SJCRH30 (cell line): ENCODE results near the gene PAX8. TPM values are rescaled to one million over a fixed set of nuclear protein-coding genes. Genes with fewer than 3 reads are reported as not detected.
"Not testable (repeated sequence)": the region's sequence is repeated elsewhere in the genome, so short reads cannot be mapped to it uniquely, and the experiment has no call there.

ENCODE experiments used
- DNase-seq, 2 experiments: peaks; one replicate each; pipeline ENCODE4 v3.0.0-alpha.2; 2015 to 2020
- H3K27ac ChIP-seq: fragments of 250-450 bp; sonication (Bioruptor Pico); 2 replicates; pipeline ENCODE4 v1.5.1; 2020; ENCODE audit warnings: mild to moderate bottlenecking, moderate library complexity
- H3K27me3 ChIP-seq: fragments of 250-450 bp; sonication (Bioruptor Pico); 2 replicates; pipeline ENCODE4 v1.5.1; 2020; ENCODE audit warnings: mild to moderate bottlenecking, moderate library complexity
- H3K36me3 ChIP-seq: fragments of 250-450 bp; sonication (Bioruptor Pico); 2 replicates; pipeline ENCODE4 v1.5.1; 2020; ENCODE audit warnings: mild to moderate bottlenecking, moderate library complexity
- H3K4me1 ChIP-seq: fragments of 250-450 bp; sonication (Bioruptor Pico); 2 replicates; pipeline ENCODE4 v1.5.1; 2020; ENCODE audit warnings: mild to moderate bottlenecking, moderate library complexity
- H3K4me3 ChIP-seq: fragments of 250-450 bp; sonication (Bioruptor Pico); 2 replicates; pipeline ENCODE4 v1.5.1; 2020; ENCODE audit warnings: mild to moderate bottlenecking, moderate library complexity
- H3K9me3 ChIP-seq: fragments of 250-450 bp; sonication (Bioruptor Pico); replicated peaks from 2 replicates; pipeline ENCODE4 v1.5.1; 2020; ENCODE audit warnings: mild to moderate bottlenecking, moderate library complexity
- total RNA-seq: library from RNA; depleted of rRNA; stranded (reverse); fragments of >200 nt; shearing (Covaris generic); gene quantifications from 2 replicates; pipeline ENCODE4 v1.2.3, GENCODE V29; 2014

The PAX8 gene
- total RNA-seq, 1 experiment from 2014 or later: 1.3 TPM

GRCh38 chr2:113305146-113305545, 26.4 kb upstream of the PAX8 start:
- H3K36me3 ChIP-seq: no peaks in the 10 kb centered on the region
- no peaks in the 10 kb centered on the region for H3K9me3 ChIP-seq
- peaks cover 22% of the 10 kb centered on the region for H3K4me1 ChIP-seq
- H3K27ac ChIP-seq: no peak overlapping the region
- H3K27me3 ChIP-seq: no peaks in the 10 kb centered on the region
- H3K4me3 ChIP-seq: no peak overlapping the region
- no peak for DNase-seq

GRCh38 chr2:113304702-113305101, 26.0 kb upstream of the PAX8 start:
- Histone ChIP-seq H3K27me3 (no peaks in the 10 kb centered on the region), H3K9me3 (no peaks in the 10 kb centered on the region), H3K4me1 (peaks cover 19% of the 10 kb centered on the region), H3K36me3 (no peaks in the 10 kb centered on the region), H3K27ac (no peak overlapping the region), H3K4me3 (no peak overlapping the region)
- DNase-seq: no peak

DNA sequence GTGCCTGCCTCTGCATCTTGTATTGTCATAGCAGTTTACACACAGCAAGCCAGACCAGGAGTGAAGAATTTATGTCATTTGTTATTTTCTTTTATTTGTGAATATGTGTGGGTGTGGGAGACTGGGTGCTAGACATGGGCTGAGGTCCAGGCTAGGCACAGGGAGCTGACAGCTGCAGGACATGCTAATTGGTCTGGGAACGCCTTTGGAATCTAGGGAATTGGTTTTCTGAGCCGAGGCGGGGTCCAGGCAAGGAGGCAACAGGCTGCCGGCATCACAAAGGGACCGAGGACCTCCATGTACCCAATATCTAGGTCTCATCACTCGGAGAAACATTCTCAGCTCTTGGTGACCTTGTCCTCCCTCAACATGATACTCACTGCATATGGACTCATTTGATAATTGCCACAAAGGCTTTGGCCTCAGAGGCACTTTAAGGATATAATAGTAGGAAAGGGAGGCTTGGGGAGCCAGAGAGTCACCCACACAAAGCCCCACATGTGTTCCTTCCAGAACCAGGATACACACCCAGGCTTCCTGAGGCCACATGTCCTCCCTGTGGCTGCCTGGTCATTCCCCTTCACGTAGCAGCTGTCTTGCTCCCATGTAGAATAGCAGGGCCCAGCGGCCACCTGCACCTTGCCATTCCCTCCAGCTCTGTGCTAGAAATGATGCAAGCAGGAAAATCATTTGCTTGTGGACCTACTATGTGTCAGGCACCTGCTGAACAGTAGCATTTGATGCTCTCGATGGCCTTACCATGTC, 23.7 kb upstream of the PAX8 start:
- not testable (repeated sequence) for H3K9me3 ChIP-seq, H3K27me3 ChIP-seq, H3K4me1 ChIP-seq, H3K4me3 ChIP-seq, H3K36me3 ChIP-seq
- peak; percentile 38 to 44 for DNase-seq
- 0 out of 2 replicates have a peak overlapping the region, but pooled peaks have one; percentile 19 for H3K27ac ChIP-seq

DNA sequence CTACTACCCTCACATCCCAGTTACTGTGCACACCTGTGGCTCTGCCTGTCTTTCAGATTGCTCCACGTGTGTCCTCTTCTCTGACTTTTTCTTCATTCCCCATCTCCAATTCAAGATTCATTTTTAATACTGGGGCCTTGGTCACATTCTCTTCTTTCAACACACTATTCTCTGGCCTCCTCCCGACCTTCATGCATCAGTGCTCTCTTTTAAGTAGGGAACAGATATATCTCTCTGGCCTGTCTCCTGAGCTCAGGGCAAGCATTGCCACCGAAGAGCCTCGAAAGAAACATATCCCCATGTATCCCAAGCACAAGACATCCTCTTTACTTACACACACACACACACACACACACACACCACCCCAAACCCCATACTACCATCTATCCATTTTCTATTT, 21.6 kb upstream of the PAX8 start:
- no peaks in the 10 kb centered on the region for H3K27me3 ChIP-seq
- no peak overlapping the region for H3K4me3 ChIP-seq
- H3K27ac ChIP-seq: no peak overlapping the region

GRCh38 chr2:113298176-113298575, 19.5 kb upstream of the PAX8 start:
- no peak for DNase-seq
- no peak overlapping the region for H3K27ac ChIP-seq
- peaks cover 7% of the 10 kb centered on the region for H3K4me1 ChIP-seq
- no peak overlapping the region for H3K4me3 ChIP-seq
- no peaks in the 10 kb centered on the region for H3K27me3 ChIP-seq
- no peaks in the 10 kb centered on the region for H3K36me3 ChIP-seq
- H3K9me3 ChIP-seq: peaks cover 4% of the 10 kb centered on the region; the same call in 1 of the 2 replicates

More for the DNA sequence above, 21.6 kb upstream of the PAX8 start:
- H3K36me3 ChIP-seq: no peaks in the 10 kb centered on the region
- DNase-seq: no peak
- peaks cover 7% of the 10 kb centered on the region for H3K4me1 ChIP-seq
- peaks cover 4% of the 10 kb centered on the region; the same call in 1 of the 2 replicates for H3K9me3 ChIP-seq

DNA sequence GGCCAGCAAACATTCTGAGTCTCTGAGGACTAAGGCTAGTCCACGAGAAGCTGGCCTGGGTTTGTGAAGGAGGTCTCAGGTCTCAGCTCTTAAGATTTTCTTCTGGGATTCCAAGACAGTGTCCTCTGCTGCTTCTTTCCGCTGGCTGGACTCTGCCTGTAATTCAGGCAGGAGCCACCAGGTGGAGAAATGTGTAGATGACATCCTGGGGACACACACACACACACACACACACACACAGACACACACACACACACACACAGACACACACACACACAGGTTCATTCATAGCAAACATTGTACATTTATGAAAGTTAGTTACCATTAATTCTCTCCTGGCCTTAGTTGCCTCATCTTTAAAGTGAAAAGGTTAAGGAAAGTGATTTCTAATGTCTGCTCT, 18.9 kb upstream of the PAX8 start:
- not testable (repeated sequence) for H3K36me3 ChIP-seq, H3K9me3 ChIP-seq, H3K4me1 ChIP-seq, H3K27ac ChIP-seq, H3K4me3 ChIP-seq, H3K27me3 ChIP-seq
- peak; percentile 26 to 40 for DNase-seq

DNA sequence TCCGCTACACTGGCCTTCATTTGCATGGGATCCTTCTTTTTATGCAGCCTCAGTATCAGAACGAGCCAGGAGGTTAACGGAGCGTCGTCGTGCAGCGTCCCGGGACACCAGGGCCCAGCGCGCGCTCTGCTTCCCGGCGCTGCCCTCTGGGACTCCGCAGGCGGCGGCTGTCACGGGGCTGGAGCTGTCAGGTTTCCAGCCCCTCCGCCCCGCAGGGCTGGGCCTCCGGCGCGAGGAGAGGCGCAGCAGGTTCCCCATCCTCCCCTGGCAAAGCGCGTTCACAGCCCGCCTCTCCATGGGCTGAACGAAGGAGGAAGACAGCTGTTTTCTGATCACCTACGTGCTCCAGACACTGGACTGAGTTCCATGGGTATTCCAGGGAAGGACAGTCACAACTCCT, 12.5 kb upstream of the PAX8 start:
- Histone ChIP-seq H3K4me3 (no peak overlapping the region), H3K27me3 (no peaks in the 10 kb centered on the region), H3K36me3 (no peaks in the 10 kb centered on the region), H3K9me3 (no peaks in the 10 kb centered on the region; the same call in 1 of the 2 replicates), H3K4me1 (peaks cover 6% of the 10 kb centered on the region), H3K27ac (no peak overlapping the region)
- no peak for DNase-seq

DNA sequence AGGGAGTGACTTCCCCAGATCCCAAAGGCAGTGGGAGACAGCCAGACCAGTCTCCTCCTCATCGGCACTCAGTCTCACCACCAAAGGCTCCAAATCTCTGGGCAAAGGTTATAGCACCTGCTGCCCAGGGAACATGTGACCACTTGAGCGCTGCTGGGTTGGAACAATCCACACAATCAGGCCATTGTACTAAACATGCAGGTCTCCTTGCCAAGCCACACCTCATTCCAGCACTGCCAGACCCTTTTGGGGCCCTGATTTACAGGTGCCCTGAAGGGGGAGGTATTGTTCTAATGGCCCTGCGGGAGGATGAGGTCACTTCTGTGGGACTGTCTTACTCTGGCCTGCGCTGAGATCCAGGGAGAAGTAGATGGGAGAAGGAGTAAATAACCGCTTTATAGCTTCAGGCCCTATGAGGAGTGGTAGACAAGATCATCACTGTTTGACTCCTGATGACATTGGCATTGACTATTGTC, 10.0 kb upstream of the PAX8 start:
- peak; percentile 43 to 64 for DNase-seq
- H3K27me3 ChIP-seq, H3K9me3 ChIP-seq, H3K4me3 ChIP-seq, H3K27ac ChIP-seq, H3K36me3 ChIP-seq: not testable (repeated sequence)
- peaks cover 18% of the 10 kb centered on the region for H3K4me1 ChIP-seq

- H3K27me3 ChIP-seq, H3K36me3 ChIP-seq, H3K9me3 ChIP-seq, DNase-seq, H3K27ac ChIP-seq, H3K4me3 ChIP-seq: not testable (repeated sequence)
- peaks cover 23% of the 10 kb centered on the region for H3K4me1 ChIP-seq
Measured at GRCh38 chr2:113288117-113288673, 9.5 kb upstream of the PAX8 start.

DNA sequence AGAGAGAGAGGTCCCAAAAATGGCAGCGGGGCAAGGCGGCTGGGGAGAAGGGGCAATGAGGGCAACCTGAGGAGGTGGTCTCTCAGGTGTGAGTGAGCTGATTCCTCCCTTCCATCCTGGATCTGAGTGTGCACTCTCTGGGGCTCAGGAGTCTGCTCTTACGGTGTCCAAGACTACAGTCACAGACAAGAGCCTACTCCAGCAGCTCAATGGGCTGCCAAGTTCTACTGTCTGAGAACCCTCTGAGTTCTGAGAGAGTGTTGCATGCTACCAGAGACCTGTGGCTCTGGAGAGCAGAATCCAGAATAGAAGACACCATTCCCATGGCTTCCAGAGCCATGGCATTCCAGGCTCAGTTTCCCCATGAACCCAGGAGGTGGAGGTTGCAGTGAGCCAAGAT, 7.1 kb upstream of the PAX8 start:
- DNase-seq: no peak
- H3K27me3 ChIP-seq: no peaks in the 10 kb centered on the region
- no peaks in the 10 kb centered on the region for H3K36me3 ChIP-seq
- H3K4me1 ChIP-seq: peaks cover 41% of the 10 kb centered on the region
- H3K9me3 ChIP-seq: no peaks in the 10 kb centered on the region
- no peak overlapping the region for H3K4me3 ChIP-seq
- H3K27ac ChIP-seq: no peak overlapping the region

GRCh38 chr2:113284999-113285398, 6.3 kb upstream of the PAX8 start:
- H3K27me3 ChIP-seq, H3K9me3 ChIP-seq, DNase-seq, H3K36me3 ChIP-seq, H3K4me3 ChIP-seq: not testable (repeated sequence)
- Histone ChIP-seq H3K27ac (peak overlapping the region; percentile 84), H3K4me1 (peaks cover 41% of the 10 kb centered on the region)

- no peak overlapping the region for H3K4me3 ChIP-seq
- no peaks in the 10 kb centered on the region for H3K27me3 ChIP-seq
- H3K27ac ChIP-seq: peak overlapping the region; percentile 84
- H3K4me1 ChIP-seq: peaks cover 41% of the 10 kb centered on the region
- DNase-seq: no peak
- no peaks in the 10 kb centered on the region for H3K36me3 ChIP-seq
- H3K9me3 ChIP-seq: no peaks in the 10 kb centered on the region
Measured at GRCh38 chr2:113284476-113284875, 5.8 kb upstream of the PAX8 start.

- Histone ChIP-seq H3K36me3 (no peaks in the 10 kb centered on the region), H3K4me1 (peaks cover 35% of the 10 kb centered on the region), H3K27ac (peak overlapping the region; percentile 84), H3K4me3 (no peak overlapping the region), H3K9me3 (no peaks in the 10 kb centered on the region), H3K27me3 (no peaks in the 10 kb centered on the region)
- DNase-seq: peak; percentile 90 to 94
Measured at GRCh38 chr2:113283704-113284284, 5.1 kb upstream of the PAX8 start.

DNA sequence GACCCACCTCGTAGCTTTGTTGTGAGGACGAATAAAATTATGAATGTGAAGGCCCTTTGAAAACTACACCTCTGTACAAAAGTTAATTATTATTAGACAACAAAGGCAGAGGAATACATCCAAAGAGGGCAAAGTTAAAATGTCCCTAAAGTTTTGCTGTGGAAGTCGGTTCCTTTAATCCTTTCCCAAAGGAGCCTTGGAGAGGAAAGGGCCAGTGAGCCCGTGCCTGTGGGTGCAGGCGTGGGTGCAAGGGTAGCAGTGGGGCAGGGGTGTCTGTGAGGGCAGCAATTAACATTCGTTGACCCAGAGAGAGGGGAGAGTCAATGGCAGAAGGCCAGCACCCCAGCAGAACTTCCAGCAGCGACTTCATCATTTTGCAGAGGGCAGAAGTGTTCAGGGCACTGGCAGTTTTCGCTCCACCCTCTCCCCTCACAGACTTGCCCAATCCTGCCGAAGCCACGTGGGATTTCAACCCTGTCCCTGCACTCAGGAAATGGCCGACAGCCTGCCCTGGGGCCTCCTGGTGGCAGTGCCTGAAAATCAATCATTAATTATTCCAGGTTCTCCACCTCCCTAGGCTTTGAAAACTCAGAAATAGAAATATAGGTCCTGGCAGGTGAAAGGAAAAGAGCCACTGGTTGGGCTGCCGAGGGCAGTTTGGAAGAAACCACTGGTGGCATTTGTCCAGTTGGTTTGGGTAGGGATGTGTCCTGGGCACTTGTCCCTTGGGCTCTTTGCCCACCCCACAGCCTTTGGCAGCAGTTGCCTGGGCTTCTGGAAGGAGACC, 4.2 kb upstream of the PAX8 start:
- H3K4me1 ChIP-seq: peaks cover 35% of the 10 kb centered on the region
- peak; percentile 74 to 78 for DNase-seq
- H3K27me3 ChIP-seq: no peaks in the 10 kb centered on the region
- H3K9me3 ChIP-seq: no peaks in the 10 kb centered on the region
- H3K27ac ChIP-seq: peak overlapping the region; percentile 84
- H3K36me3 ChIP-seq: no peaks in the 10 kb centered on the region
- no peak overlapping the region for H3K4me3 ChIP-seq
